OCI-LY3 (cell line): ENCODE measurements around the gene FAM25G.

Experiments used
- EZH2phosphoT487 ChIP-seq: fragments of 200-600 bp; shearing (Covaris generic); IDR thresholded peaks from 2 replicates; pipeline ENCODE4 v1.6.1; 2018; ENCODE audit warnings: antibody characterized with exemption, mixed run types, low read depth
- TF ChIP-seq, protein P1 (sequence below): fragments of 200-600, 300-600 bp; sonication (generic); IDR thresholded peaks from 2 replicates; pipeline ENCODE4 v1.5.1; 2014; ENCODE audit warnings: antibody characterized with exemption, low read length, low read depth

DNA sequence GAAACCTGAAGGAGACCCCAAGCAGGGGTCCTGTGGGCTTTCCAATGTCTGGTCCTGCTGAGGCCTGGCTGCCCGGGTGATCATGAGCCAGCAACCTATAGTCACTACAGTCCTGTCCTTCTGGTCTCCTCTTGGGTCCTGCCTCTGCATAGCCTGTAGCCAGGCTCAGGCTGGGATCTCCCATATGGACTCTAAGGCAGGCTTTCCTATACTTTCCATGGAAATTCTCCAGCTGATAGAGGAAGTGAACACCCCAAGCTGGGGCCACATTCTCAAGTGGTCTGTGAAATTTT, 34.0 kb downstream of the FAM25G start:
- TF ChIP-seq, protein P1, sequence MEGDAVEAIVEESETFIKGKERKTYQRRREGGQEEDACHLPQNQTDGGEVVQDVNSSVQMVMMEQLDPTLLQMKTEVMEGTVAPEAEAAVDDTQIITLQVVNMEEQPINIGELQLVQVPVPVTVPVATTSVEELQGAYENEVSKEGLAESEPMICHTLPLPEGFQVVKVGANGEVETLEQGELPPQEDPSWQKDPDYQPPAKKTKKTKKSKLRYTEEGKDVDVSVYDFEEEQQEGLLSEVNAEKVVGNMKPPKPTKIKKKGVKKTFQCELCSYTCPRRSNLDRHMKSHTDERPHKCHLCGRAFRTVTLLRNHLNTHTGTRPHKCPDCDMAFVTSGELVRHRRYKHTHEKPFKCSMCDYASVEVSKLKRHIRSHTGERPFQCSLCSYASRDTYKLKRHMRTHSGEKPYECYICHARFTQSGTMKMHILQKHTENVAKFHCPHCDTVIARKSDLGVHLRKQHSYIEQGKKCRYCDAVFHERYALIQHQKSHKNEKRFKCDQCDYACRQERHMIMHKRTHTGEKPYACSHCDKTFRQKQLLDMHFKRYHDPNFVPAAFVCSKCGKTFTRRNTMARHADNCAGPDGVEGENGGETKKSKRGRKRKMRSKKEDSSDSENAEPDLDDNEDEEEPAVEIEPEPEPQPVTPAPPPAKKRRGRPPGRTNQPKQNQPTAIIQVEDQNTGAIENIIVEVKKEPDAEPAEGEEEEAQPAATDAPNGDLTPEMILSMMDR: no peak
- no peak for TF ChIP-seq EZH2phosphoT487
